HG03521 (cell line): ENCODE measurements around the gene NAT16.

Experiments
- ATAC-seq: cut with Tn5 transposase; IDR thresholded peaks from one replicate; pipeline ENCODE4 v1.9.1; 2021; ENCODE audit warnings: mild to moderate bottlenecking, moderate library complexity; ENCODE audit not compliant: unreplicated experiment

The NAT16 gene

DNA sequence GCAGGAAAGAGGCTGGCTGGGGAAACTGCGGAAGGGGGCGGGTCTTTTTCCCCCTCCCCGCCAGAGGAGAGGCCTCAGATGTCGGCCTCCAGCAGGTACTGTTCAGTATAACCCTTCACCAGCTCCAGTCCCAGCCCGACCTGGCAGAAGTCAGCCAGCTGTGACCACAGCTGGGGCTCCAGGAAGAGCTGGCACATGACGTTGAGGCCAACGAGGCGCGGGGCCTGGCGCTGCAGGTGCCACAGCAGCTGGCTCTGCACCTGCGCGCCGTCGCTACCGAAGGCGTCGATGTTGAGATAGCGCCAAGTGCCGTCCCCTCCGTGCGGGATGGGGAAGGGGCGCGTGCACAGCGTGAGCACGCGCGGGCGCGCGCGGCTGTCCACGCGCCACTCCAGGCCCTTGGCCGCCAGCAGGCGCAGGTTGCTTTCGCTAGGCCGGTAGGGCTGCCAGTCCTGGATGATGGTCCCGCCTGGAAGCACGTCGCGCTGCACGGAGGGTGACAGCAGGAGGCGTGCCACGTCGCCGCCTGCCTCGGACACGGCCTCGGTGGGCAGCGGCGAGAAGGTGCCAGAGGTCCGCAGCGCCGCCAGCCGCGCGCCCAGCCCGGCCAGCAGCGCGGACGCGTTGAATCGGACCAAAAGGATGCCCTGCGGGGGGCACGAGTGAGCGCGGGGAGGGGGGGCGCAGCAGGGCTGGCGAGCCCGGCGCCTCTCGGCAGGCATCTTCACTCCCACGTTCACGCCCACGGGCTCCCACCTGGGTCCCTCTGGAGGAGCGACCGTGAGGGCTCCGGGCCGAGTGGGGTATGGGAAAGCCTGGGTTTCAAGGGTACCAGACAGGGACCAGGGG is 7.9 kb downstream of the NAT16 start:
- ATAC-seq, result no peak

GRCh38 chr7:101171442-101171837 is 8.7 kb downstream of the NAT16 start:
- ATAC-seq, result no peak

DNA sequence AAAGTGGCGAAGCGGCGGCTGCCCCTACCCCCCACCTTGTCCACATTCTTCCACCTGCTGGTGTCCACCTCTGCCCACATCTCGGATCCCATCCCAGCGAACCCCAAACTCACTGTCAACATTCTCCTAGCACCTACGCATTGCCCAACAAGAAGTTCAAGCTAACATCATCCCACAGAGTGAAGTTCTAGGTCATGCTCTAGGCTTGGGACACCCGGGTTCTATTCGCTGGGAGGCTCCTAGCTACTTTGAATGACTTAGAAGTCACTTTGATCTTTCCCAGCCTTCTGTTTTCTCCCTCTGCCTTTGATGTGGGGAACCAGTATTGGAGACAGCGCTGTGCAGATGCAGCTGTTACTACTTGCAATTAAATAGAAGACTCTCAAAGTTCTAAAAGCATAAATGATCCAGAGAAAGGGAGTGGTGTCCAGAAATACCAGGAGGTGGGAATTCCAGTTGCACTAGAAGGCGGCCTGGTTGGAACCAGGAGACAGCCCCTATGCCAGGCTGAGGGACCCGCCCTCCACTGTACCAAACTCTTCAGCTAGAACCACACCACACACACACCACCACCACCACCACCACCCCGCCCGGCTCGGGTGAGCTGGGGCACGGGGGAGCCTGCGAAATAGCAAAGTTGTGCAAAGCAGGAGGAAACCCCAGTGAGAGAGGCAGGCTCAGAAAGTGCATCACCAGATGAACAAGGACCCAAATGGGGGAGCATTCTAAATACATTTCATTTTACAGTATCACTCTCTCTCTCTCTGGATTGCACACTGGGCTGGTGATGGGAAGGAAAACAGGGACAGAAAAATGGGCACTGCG is 9.3 kb downstream of the NAT16 start:
- no peak for ATAC-seq

GRCh38 chr7:101169838-101170551 is 10.1 kb downstream of the NAT16 start:
- no peak for ATAC-seq

- no peak for ATAC-seq
These were observed 10.8 kb downstream of the NAT16 start for GRCh38 chr7:101169110-101169837.

- ATAC-seq, result no peak
These were observed 11.6 kb downstream of the NAT16 start for GRCh38 chr7:101168412-101169049.

- no peak for ATAC-seq
These were observed 12.3 kb downstream of the NAT16 start for GRCh38 chr7:101167645-101168411.

- no peak for ATAC-seq
These were observed 13.0 kb downstream of the NAT16 start for GRCh38 chr7:101166909-101167644.

GRCh38 chr7:101166648-101166908 is 13.5 kb downstream of the NAT16 start:
- ATAC-seq, result no peak

DNA sequence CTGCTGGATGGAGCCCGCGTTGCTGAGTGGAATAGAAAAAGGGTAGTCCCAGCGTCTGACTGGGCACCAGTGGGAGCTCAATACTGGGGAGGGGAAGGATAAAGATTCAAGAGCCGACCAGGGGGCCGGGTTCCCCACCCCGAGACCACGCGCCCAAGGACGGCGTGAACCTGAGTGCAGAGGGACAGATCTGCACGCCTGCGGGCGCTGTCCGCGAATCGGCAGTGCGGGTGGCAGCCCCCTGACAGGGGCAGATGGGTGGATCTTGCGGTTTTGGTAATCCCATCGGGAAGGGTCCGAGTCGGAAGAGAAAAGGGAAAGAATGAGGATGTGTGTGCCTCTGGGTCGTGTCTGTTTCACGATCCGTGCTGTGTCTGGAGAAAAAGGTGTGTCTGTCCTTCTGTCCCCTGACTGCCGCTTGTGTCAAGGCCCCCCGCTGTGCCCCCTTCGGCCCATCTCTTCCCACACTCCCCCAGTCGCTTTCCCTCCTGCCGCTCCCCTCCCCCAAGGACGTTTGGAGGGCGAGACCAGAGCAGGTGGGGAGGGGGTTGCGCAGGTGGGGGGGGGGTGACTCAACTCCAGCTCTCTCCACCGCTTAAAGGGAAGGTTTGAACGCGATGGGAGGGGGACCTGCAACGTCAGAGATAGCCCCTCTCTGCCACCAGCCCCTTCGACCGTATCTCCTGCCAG is 14.0 kb downstream of the NAT16 start:
- no peak for ATAC-seq

GRCh38 chr7:101165075-101165957 is 14.8 kb downstream of the NAT16 start, which contains the start of gene VGF:
Gene VGF, minus strand, starts transcription at chr7:101165569. Its CDS starts 726 bp downstream, at chr7:101164843.
- ATAC-seq, result peak; percentile 53

GRCh38 chr7:101164071-101164840 is 15.8 kb downstream of the NAT16 start:
- ATAC-seq, result no peak

DNA sequence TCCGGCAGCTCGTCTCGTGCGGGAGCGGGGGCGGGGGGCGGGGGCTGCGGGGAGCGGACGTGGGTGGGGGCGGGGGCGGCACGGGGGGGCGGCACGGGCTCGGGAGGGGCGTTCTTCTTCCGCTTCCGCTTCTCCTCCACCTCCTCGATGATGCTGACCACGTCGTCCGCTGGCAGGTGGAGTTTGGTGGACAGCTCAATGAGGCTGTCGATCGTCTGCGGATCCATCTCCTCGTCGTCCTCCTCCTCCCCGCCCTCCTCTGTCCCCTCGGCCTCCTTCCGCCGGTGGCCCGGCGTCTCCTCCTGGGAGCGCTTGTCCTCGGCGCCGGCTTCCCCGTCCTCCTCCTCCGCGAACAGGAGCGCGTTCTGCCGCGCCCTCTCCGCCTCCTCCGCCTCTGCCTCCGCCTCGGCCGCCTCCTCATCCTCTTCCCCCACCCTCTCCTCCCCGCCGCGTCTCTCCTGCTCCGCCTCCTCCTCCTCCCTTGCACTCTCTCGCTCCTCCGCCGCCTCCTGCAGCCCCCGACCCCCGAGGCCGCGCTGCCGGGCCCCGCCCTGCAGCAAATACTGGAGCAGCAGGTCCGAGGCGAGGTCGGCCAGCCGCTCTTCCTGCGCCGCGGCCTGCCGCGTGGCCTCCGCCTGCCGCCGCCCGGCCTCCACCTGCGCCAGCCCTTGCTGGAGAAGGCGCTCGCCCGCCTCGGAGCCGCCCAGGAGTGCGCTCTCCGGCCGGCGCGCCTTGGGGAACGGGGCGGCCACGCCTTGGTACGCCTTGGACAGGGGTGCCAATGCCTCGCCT is 16.6 kb downstream of the NAT16 start:
- ATAC-seq, result no peak

GRCh38 chr7:101162551-101163278 is 17.4 kb downstream of the NAT16 start:
- no peak for ATAC-seq
